Measurements from ENCODE around the gene PCDH10.

DNA sequence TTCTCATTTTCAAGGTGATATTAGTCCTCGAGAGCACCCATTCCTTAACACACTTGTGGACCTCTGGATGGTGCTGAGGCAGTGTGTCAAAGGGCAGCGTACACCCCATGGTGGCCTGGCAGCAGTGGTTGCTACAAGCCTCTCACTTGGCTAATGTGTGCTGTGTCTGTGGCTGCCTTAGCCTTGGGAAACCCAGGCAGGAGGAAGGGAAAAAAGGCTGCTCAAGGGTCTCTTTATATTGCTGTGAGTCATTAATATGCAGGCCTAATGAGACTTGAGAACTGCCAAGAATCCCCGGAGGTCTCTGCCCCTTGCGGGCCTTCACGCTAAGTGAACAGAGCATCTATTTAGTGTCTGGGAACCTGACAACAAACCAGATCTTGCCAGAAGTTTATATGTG is 7.0 kb downstream of the PCDH10 start:
- TF ChIP-seq, protein P1, sequence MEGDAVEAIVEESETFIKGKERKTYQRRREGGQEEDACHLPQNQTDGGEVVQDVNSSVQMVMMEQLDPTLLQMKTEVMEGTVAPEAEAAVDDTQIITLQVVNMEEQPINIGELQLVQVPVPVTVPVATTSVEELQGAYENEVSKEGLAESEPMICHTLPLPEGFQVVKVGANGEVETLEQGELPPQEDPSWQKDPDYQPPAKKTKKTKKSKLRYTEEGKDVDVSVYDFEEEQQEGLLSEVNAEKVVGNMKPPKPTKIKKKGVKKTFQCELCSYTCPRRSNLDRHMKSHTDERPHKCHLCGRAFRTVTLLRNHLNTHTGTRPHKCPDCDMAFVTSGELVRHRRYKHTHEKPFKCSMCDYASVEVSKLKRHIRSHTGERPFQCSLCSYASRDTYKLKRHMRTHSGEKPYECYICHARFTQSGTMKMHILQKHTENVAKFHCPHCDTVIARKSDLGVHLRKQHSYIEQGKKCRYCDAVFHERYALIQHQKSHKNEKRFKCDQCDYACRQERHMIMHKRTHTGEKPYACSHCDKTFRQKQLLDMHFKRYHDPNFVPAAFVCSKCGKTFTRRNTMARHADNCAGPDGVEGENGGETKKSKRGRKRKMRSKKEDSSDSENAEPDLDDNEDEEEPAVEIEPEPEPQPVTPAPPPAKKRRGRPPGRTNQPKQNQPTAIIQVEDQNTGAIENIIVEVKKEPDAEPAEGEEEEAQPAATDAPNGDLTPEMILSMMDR (IDR thresholded peaks at IDR 0.05) = no peak
- TF ChIP-seq SMC3 (IDR thresholded peaks at IDR 0.05; ENCODE audit: low read depth, low read length) (no peak), RXRA (IDR thresholded peaks at IDR 0.05; ENCODE audit: borderline replicate concordance, low read depth) (no peak), RFX5 (IDR thresholded peaks at IDR 0.05; ENCODE audit: low read length) (no peak), POLR2AphosphoS5 (IDR thresholded peaks at IDR 0.05; ENCODE audit: low read depth, low read length) (no peak)
- TF ChIP-seq, protein P2, sequence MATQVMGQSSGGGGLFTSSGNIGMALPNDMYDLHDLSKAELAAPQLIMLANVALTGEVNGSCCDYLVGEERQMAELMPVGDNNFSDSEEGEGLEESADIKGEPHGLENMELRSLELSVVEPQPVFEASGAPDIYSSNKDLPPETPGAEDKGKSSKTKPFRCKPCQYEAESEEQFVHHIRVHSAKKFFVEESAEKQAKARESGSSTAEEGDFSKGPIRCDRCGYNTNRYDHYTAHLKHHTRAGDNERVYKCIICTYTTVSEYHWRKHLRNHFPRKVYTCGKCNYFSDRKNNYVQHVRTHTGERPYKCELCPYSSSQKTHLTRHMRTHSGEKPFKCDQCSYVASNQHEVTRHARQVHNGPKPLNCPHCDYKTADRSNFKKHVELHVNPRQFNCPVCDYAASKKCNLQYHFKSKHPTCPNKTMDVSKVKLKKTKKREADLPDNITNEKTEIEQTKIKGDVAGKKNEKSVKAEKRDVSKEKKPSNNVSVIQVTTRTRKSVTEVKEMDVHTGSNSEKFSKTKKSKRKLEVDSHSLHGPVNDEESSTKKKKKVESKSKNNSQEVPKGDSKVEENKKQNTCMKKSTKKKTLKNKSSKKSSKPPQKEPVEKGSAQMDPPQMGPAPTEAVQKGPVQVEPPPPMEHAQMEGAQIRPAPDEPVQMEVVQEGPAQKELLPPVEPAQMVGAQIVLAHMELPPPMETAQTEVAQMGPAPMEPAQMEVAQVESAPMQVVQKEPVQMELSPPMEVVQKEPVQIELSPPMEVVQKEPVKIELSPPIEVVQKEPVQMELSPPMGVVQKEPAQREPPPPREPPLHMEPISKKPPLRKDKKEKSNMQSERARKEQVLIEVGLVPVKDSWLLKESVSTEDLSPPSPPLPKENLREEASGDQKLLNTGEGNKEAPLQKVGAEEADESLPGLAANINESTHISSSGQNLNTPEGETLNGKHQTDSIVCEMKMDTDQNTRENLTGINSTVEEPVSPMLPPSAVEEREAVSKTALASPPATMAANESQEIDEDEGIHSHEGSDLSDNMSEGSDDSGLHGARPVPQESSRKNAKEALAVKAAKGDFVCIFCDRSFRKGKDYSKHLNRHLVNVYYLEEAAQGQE (IDR thresholded peaks at IDR 0.05; ENCODE audit: low read depth, low read length) = no peak
- TF ChIP-seq, protein P3, sequence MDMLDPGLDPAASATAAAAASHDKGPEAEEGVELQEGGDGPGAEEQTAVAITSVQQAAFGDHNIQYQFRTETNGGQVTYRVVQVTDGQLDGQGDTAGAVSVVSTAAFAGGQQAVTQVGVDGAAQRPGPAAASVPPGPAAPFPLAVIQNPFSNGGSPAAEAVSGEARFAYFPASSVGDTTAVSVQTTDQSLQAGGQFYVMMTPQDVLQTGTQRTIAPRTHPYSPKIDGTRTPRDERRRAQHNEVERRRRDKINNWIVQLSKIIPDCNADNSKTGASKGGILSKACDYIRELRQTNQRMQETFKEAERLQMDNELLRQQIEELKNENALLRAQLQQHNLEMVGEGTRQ (IDR thresholded peaks at IDR 0.05; ENCODE audit: borderline replicate concordance, low read depth, low read length) = no peak

Data from SK-N-SH (cell line).